Measurements from ENCODE around the gene LGR6.
"Not testable (repeated sequence)": the region's sequence is repeated elsewhere in the genome, so short reads cannot be mapped to it uniquely, and the experiment has no call there.

The LGR6 gene

GRCh38 chr1:202193614-202194327 is at the start of gene LGR6:
Gene LGR6, plus strand, starts transcription at chr1:202193799. Its CDS starts 191 bp downstream, at chr1:202193990.
- no peak for DNase-seq

GRCh38 chr1:202144402-202145067 is 49.1 kb upstream of the LGR6 start, which contains the start of gene ARL8A:
Gene ARL8A, minus strand, starts transcription at chr1:202144737. Its CDS starts 165 bp downstream, at chr1:202144572.
- DNase-seq, result peak in 10 of 14 donors; percentile 40 to 85 (median 60)

GRCh38 chr1:202145068-202145743 is 48.4 kb upstream of the LGR6 start:
- DNase-seq, result peak in 2 of 14 donors; percentile 53 to 70

GRCh38 chr1:202145744-202146140 is 47.9 kb upstream of the LGR6 start:
- not testable (repeated sequence) for DNase-seq

GRCh38 chr1:202146279-202146678 is 47.3 kb upstream of the LGR6 start:
- DNase-seq, result no peak

GRCh38 chr1:202146993-202147392 is 46.6 kb upstream of the LGR6 start:
- DNase-seq, result no peak

- no peak for DNase-seq
These were observed 45.2 kb upstream of the LGR6 start for GRCh38 chr1:202148391-202148790.

- DNase-seq, result no peak
These were observed 44.0 kb upstream of the LGR6 start for GRCh38 chr1:202149566-202149965.

- no peak for DNase-seq
These were observed 43.4 kb upstream of the LGR6 start for GRCh38 chr1:202150187-202150586.

GRCh38 chr1:202150602-202151001 is 43.0 kb upstream of the LGR6 start:
- no peak for DNase-seq

- DNase-seq, result no peak
These were observed 42.6 kb upstream of the LGR6 start for GRCh38 chr1:202151045-202151444.

GRCh38 chr1:202152399-202152798 is 41.2 kb upstream of the LGR6 start:
- DNase-seq, result no peak

- no peak for DNase-seq
These were observed 40.3 kb upstream of the LGR6 start for GRCh38 chr1:202153284-202153683.

GRCh38 chr1:202154148-202154765 is 39.3 kb upstream of the LGR6 start:
- DNase-seq, result no peak

- no peak for DNase-seq
These were observed 38.7 kb upstream of the LGR6 start for GRCh38 chr1:202154766-202155477.

GRCh38 chr1:202155478-202156021 is 38.0 kb upstream of the LGR6 start:
- no peak for DNase-seq

- no peak for DNase-seq
These were observed 37.0 kb upstream of the LGR6 start for GRCh38 chr1:202156590-202156989.

- no peak for DNase-seq
These were observed 35.7 kb upstream of the LGR6 start for GRCh38 chr1:202157945-202158344.

GRCh38 chr1:202158810-202159533 is 34.6 kb upstream of the LGR6 start:
- DNase-seq, result no peak

- no peak for DNase-seq
These were observed 33.8 kb upstream of the LGR6 start for GRCh38 chr1:202159534-202160371.
